Measurements from ENCODE around the gene IGF1R. TPM values are rescaled to one million over a fixed set of nuclear protein-coding genes. Genes with fewer than 3 reads are reported as not detected.
A peak's percentile ranks its signal among the peaks of the same experiment; 100 is the strongest.

Gene IGF1R
- total RNA-seq, 1 donor from 2014 or later, result 85.9 TPM

GRCh38 chr15:98690272-98690950 is 42.1 kb downstream of the IGF1R start:
- no peak for DNase-seq (ENCODE audit: low spot score)
- no peak for ATAC-seq
- intact Hi-C loops (cut with DNase I), result no loop called here

- intact Hi-C loops (cut with DNase I), result no loop called here
- ATAC-seq (no peak), DNase-seq (ENCODE audit: low spot score) (no peak)
Measured at GRCh38 chr15:98692213-98692612, 43.9 kb downstream of the IGF1R start.

GRCh38 chr15:98694161-98694560 is 45.8 kb downstream of the IGF1R start:
- intact Hi-C loops (cut with DNase I), result no loop called here
- DNase-seq (ENCODE audit: low spot score) (no peak), ATAC-seq (no peak)

GRCh38 chr15:98698792-98699191 is 50.5 kb downstream of the IGF1R start:
- ATAC-seq (no peak), DNase-seq (ENCODE audit: low spot score) (no peak)
- intact Hi-C loops (cut with DNase I), result no loop called here

GRCh38 chr15:98699591-98700424 is 51.5 kb downstream of the IGF1R start:
- ATAC-seq, result no peak
- no peak for DNase-seq (ENCODE audit: low spot score)
- intact Hi-C loops (cut with DNase I), result no loop called here

- intact Hi-C loops (cut with DNase I), result no loop called here
- DNase-seq (ENCODE audit: low spot score), result no peak
- no peak for ATAC-seq
Measured at GRCh38 chr15:98700519-98700918, 52.2 kb downstream of the IGF1R start.

- ATAC-seq (no peak), DNase-seq (ENCODE audit: low spot score) (no peak)
- intact Hi-C loops (cut with DNase I), result no loop called here
Measured at GRCh38 chr15:98703126-98703685, 54.9 kb downstream of the IGF1R start.

- no peak for DNase-seq (ENCODE audit: low spot score)
- intact Hi-C loops (cut with DNase I), result no loop called here
- no peak for ATAC-seq
Measured at GRCh38 chr15:98705070-98705469, 56.7 kb downstream of the IGF1R start.

- ATAC-seq (no peak), DNase-seq (ENCODE audit: low spot score) (no peak)
- intact Hi-C loops (cut with DNase I), result no loop called here
Measured at GRCh38 chr15:98706387-98706786, 58.0 kb downstream of the IGF1R start.

- intact Hi-C loops (cut with DNase I), result no loop called here
Measured at GRCh38 chr15:98706986-98707385, 58.6 kb downstream of the IGF1R start.

GRCh38 chr15:98708037-98708590 is 59.8 kb downstream of the IGF1R start:
- DNase-seq (ENCODE audit: low spot score), result no peak
- intact Hi-C loops (cut with DNase I), result no loop called here
- no peak for ATAC-seq

More at GRCh38 chr15:98706986-98707385, 58.6 kb downstream of the IGF1R start:
- DNase-seq (ENCODE audit: low spot score) (no peak), ATAC-seq (no peak)

- no peak for DNase-seq (ENCODE audit: low spot score)
- intact Hi-C loops (cut with DNase I), result loop anchor here (10.0 kb wide), 1 partner anchor 47 kb away; no protein-coding TSS in a partner anchor
- no peak for ATAC-seq
Measured at GRCh38 chr15:98711810-98712209, 63.5 kb downstream of the IGF1R start.

GRCh38 chr15:98712845-98713584 is 64.7 kb downstream of the IGF1R start:
- ATAC-seq (peak; percentile 30), DNase-seq (ENCODE audit: low spot score) (no peak)
- intact Hi-C loops (cut with DNase I), result loop anchor here (10.0 kb wide), 1 partner anchor 48 kb away; no protein-coding TSS in a partner anchor

- intact Hi-C loops (cut with DNase I), result loop anchor here (10.0 kb wide), 1 partner anchor 49 kb away; no protein-coding TSS in a partner anchor
Measured at GRCh38 chr15:98713585-98714001, 65.3 kb downstream of the IGF1R start.

GRCh38 chr15:98714922-98715321 is 66.6 kb downstream of the IGF1R start:
- intact Hi-C loops (cut with DNase I), result loop anchor here (10.0 kb wide), 1 partner anchor 50 kb away; no protein-coding TSS in a partner anchor
- peak; percentile 21 for ATAC-seq
- no peak for DNase-seq (ENCODE audit: low spot score)

More at GRCh38 chr15:98713585-98714001, 65.3 kb downstream of the IGF1R start:
- DNase-seq (ENCODE audit: low spot score) (no peak), ATAC-seq (peak; percentile 52)

- intact Hi-C loops (cut with DNase I), result loop anchor here (10.0 kb wide), 1 partner anchor 51 kb away; no protein-coding TSS in a partner anchor
- no peak for ATAC-seq
Measured at GRCh38 chr15:98715401-98715800, 67.1 kb downstream of the IGF1R start.

GRCh38 chr15:98715890-98716443 is 67.6 kb downstream of the IGF1R start:
- intact Hi-C loops (cut with DNase I), result loop anchor here (10.0 kb wide), 1 partner anchor 51 kb away; no protein-coding TSS in a partner anchor
- ATAC-seq (no peak), DNase-seq (ENCODE audit: low spot score) (no peak)

More at GRCh38 chr15:98715401-98715800, 67.1 kb downstream of the IGF1R start:
- no peak for DNase-seq (ENCODE audit: low spot score)

- ATAC-seq, result no peak
- intact Hi-C loops (cut with DNase I), result loop anchor here (10.0 kb wide), 1 partner anchor 53 kb away; no protein-coding TSS in a partner anchor
- DNase-seq (ENCODE audit: low spot score), result no peak
Measured at GRCh38 chr15:98717371-98717770, 69.0 kb downstream of the IGF1R start.

All from sciatic nerve (tissue), 2 donors.